Measurements from ENCODE around the gene ADCK1. TPM values are rescaled to one million over a fixed set of nuclear protein-coding genes. Genes with fewer than 3 reads are reported as not detected.

ADCK1 gene
- total and polyA plus RNA-seq, 9 of the 15 experiments (the other 6 are each of a cell fraction or from before 2014, with no cell fraction given) = 2.8 to 8.9 (median 4.3) TPM

DNA sequence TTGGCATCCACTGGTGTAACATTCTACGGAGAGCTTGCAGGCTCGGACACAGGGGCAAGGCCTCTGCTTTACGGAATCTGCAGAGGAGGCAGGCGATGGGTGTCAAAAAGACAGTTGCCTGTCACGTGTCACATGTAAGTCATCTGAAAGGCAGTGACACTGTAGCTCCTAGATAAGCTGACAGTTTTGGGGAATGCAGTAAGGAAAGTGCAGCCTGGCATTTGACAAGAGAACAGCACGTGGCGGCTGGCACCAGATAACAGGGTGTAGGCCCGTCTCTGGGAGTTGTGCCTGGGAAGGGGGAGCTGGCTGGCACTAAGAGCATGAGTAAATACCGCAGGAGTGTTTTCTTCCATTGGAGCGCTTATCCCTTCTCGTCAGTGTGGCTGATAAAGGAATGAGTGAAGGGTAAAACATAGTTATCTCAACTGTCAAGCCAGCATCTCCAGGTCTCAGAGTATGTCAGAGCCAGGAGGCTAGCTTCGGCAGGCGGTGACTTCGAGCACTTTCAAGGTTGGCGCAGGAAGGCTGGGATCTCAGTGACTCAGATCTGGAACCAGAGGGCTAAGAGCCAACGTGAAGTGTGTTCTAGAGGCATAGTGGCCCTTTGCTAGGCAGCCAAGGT, 26.1 kb downstream of the ADCK1 start (continued):
- TF ChIP-seq TARDBP (IDR thresholded peaks at IDR 0.05) (no peak), RHOXF2B (CRISPR knock-in tag; conservative IDR thresholded peaks at IDR 0.05) (no peak), ZNF311 (CRISPR knock-in tag; IDR thresholded peaks at IDR 0.05) (peak; percentile 83; the same call in 1 of the 2 replicates), ZNF644 (tag; IDR thresholded peaks at IDR 0.05; ENCODE audit: low read depth) (0 out of 2 replicates have a peak, but pooled peaks have one; percentile 35), KDM2B (CRISPR knock-in tag; IDR thresholded peaks at IDR 0.05) (no peak), CTBP1 (IDR thresholded peaks at IDR 0.05; ENCODE audit: borderline replicate concordance) (peak; percentile 93), KHSRP (IDR thresholded peaks at IDR 0.05) (no peak), POLR2B (IDR thresholded peaks at IDR 0.05; ENCODE audit: low read depth, partially characterized antibody) (no peak), ZNF133 (CRISPR knock-in tag; IDR thresholded peaks at IDR 0.05) (0 out of 2 replicates have a peak, but pooled peaks have one; percentile 6), ZNF77 (CRISPR knock-in tag; IDR thresholded peaks at IDR 0.05) (no peak), TAF15 (IDR thresholded peaks at IDR 0.05; ENCODE audit: low read depth, low read length) (no peak), ZNF408 (CRISPR knock-in tag; IDR thresholded peaks at IDR 0.05; ENCODE audit: low read depth) (no peak), GATAD2B (IDR thresholded peaks at IDR 0.05; ENCODE audit: borderline replicate concordance) (0 out of 2 replicates have a peak, but pooled peaks have one; percentile 22), FOXK2 (conservative IDR thresholded peaks at IDR 0.05 in 1 of 2, IDR thresholded peaks at IDR 0.05 in 1 of 2; ENCODE audit: low read depth in 2 of 2) (peak in 1 of 2 experiments; percentile 57; a peak in 1 of 4 replicates), EGR1 (conservative IDR thresholded peaks at IDR 0.05) (no peak)
- TF ChIP-seq, protein P1, sequence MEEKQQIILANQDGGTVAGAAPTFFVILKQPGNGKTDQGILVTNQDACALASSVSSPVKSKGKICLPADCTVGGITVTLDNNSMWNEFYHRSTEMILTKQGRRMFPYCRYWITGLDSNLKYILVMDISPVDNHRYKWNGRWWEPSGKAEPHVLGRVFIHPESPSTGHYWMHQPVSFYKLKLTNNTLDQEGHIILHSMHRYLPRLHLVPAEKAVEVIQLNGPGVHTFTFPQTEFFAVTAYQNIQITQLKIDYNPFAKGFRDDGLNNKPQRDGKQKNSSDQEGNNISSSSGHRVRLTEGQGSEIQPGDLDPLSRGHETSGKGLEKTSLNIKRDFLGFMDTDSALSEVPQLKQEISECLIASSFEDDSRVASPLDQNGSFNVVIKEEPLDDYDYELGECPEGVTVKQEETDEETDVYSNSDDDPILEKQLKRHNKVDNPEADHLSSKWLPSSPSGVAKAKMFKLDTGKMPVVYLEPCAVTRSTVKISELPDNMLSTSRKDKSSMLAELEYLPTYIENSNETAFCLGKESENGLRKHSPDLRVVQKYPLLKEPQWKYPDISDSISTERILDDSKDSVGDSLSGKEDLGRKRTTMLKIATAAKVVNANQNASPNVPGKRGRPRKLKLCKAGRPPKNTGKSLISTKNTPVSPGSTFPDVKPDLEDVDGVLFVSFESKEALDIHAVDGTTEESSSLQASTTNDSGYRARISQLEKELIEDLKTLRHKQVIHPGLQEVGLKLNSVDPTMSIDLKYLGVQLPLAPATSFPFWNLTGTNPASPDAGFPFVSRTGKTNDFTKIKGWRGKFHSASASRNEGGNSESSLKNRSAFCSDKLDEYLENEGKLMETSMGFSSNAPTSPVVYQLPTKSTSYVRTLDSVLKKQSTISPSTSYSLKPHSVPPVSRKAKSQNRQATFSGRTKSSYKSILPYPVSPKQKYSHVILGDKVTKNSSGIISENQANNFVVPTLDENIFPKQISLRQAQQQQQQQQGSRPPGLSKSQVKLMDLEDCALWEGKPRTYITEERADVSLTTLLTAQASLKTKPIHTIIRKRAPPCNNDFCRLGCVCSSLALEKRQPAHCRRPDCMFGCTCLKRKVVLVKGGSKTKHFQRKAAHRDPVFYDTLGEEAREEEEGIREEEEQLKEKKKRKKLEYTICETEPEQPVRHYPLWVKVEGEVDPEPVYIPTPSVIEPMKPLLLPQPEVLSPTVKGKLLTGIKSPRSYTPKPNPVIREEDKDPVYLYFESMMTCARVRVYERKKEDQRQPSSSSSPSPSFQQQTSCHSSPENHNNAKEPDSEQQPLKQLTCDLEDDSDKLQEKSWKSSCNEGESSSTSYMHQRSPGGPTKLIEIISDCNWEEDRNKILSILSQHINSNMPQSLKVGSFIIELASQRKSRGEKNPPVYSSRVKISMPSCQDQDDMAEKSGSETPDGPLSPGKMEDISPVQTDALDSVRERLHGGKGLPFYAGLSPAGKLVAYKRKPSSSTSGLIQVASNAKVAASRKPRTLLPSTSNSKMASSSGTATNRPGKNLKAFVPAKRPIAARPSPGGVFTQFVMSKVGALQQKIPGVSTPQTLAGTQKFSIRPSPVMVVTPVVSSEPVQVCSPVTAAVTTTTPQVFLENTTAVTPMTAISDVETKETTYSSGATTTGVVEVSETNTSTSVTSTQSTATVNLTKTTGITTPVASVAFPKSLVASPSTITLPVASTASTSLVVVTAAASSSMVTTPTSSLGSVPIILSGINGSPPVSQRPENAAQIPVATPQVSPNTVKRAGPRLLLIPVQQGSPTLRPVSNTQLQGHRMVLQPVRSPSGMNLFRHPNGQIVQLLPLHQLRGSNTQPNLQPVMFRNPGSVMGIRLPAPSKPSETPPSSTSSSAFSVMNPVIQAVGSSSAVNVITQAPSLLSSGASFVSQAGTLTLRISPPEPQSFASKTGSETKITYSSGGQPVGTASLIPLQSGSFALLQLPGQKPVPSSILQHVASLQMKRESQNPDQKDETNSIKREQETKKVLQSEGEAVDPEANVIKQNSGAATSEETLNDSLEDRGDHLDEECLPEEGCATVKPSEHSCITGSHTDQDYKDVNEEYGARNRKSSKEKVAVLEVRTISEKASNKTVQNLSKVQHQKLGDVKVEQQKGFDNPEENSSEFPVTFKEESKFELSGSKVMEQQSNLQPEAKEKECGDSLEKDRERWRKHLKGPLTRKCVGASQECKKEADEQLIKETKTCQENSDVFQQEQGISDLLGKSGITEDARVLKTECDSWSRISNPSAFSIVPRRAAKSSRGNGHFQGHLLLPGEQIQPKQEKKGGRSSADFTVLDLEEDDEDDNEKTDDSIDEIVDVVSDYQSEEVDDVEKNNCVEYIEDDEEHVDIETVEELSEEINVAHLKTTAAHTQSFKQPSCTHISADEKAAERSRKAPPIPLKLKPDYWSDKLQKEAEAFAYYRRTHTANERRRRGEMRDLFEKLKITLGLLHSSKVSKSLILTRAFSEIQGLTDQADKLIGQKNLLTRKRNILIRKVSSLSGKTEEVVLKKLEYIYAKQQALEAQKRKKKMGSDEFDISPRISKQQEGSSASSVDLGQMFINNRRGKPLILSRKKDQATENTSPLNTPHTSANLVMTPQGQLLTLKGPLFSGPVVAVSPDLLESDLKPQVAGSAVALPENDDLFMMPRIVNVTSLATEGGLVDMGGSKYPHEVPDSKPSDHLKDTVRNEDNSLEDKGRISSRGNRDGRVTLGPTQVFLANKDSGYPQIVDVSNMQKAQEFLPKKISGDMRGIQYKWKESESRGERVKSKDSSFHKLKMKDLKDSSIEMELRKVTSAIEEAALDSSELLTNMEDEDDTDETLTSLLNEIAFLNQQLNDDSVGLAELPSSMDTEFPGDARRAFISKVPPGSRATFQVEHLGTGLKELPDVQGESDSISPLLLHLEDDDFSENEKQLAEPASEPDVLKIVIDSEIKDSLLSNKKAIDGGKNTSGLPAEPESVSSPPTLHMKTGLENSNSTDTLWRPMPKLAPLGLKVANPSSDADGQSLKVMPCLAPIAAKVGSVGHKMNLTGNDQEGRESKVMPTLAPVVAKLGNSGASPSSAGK (IDR thresholded peaks at IDR 0.05) = peak; percentile 96
- TF ChIP-seq, protein P2, sequence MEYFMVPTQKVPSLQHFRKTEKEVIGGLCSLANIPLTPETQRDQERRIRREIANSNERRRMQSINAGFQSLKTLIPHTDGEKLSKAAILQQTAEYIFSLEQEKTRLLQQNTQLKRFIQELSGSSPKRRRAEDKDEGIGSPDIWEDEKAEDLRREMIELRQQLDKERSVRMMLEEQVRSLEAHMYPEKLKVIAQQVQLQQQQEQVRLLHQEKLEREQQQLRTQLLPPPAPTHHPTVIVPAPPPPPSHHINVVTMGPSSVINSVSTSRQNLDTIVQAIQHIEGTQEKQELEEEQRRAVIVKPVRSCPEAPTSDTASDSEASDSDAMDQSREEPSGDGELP (CRISPR knock-in tag; IDR thresholded peaks at IDR 0.05; ENCODE audit: borderline replicate concordance) = peak; percentile 69

Measured in K562 (cell line).